GM19438 (cell line): Measurements from ENCODE around the gene HYAL1.
"Not testable (repeated sequence)": the region's sequence is repeated elsewhere in the genome, so short reads cannot be mapped to it uniquely, and the experiment has no call there.

Experiments used
- ATAC-seq: cut with Tn5 transposase; IDR thresholded peaks from one replicate; pipeline ENCODE4 v1.9.1; 2021; ENCODE audit warnings: low read depth; ENCODE audit not compliant: unreplicated experiment

The HYAL1 gene

DNA sequence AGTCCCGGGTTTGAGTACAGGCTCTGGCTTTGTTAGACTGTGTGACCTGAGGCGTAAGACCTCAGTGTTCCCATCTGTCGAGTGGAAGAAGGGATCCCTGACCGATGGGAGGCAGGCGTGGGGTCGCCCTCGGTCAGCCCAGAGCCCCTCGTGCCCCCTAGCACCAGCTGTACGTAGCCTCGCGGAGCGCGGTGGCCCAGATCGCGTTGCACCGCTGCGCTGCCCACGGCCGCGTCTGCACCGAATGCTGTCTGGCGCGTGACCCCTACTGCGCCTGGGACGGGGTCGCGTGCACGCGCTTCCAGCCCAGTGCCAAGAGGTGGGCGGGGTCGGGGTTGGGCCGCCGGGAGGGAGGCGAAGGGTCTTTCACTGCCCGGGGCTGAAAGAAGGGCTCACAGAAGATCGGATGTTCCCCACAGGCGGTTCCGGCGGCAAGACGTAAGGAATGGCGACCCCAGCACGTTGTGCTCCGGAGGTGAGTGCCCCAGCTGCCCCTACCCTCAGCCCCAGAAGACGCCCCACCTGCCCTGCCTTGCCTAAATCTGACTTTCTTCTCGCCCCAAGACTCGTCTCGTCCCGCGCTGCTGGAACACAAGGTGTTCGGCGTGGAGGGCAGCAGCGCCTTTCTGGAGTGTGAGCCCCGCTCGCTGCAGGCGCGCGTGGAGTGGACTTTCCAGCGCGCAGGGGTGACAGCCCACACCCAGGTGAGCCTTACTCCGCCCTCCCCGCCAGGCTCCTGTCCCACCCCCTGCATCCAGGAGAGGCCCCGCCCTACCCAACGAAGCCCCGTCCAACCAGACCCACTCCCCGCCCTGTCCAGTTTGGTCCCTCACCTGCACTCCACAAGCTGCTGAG is 28.0 kb downstream of the HYAL1 start:
- no peak for ATAC-seq

DNA sequence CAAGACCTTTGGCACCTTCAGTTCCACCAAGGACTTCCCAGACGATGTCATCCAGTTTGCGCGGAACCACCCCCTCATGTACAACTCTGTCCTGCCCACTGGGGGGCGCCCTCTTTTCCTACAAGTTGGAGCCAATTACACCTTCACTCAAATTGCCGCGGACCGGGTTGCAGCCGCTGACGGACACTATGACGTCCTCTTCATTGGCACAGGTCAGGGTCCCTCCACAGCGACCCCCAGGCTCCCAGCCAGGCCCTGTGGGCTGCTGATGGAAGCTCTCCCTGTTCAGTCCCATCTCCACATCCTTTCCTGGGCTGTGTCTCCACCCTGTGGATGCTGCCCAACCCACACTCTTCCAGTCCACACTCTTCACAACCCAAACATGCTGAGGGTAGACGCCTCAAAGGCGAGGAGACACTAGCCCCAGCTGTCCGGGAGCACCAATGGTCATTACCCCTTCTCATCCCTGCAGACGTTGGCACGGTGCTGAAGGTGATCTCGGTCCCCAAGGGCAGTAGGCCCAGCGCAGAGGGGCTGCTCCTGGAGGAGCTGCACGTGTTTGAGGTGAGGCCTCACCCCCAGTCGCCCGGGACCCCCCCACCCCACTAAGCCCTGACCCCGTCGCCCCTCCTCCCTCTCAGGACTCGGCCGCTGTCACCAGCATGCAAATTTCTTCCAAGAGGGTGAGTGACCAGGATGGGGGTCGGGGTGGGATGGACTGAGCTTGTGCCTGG is 28.8 kb downstream of the HYAL1 start:
- no peak for ATAC-seq

DNA sequence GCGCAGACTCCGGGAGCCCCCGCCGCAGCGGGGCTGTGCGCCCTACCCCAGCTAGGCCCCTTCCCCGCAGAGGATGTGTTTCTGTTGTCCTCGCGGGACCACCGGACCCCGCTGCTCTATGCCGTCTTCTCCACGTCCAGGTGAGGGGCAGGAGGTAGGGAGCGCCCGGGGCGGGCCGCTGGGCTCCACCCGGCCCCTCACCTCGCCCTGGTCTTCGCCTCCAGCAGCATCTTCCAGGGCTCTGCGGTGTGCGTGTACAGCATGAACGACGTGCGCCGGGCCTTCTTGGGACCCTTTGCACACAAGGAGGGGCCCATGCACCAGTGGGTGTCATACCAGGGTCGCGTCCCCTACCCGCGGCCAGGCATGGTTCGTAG is 29.7 kb downstream of the HYAL1 start:
- no peak for ATAC-seq

- ATAC-seq, result peak; percentile 84
Measured at GRCh38 chr3:50272911-50273688, 30.3 kb downstream of the HYAL1 start.

- ATAC-seq, result not testable (repeated sequence)
Measured at GRCh38 chr3:50272538-50272910, 30.9 kb downstream of the HYAL1 start.

DNA sequence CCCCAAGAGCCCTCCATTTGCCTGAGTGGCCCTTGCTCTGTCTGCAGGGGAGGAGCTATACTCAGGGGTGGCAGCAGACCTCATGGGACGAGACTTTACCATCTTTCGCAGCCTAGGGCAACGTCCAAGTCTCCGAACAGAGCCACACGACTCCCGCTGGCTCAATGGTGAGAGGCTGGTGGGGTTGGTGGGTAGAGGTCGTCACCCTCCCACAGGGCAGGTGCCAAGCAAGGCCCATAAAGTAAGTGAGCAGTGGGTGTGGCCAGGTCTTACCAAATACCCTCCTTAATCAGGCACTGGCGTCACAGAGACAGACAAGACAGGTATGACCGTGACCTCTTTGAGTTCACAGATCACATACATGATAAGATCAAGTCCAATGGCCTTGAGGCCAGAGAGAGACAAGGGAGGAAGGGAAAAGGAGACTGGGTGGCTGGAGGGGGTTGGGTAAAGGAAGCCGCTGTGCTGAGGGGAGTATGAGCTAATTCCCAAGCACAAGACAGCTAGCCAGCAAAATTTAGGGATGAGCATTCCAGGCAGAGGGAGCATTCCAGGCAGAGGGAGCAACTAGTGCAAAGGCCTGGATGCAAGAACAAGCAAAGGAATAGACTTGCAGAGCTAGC is 31.9 kb downstream of the HYAL1 start:
- no peak for ATAC-seq

DNA sequence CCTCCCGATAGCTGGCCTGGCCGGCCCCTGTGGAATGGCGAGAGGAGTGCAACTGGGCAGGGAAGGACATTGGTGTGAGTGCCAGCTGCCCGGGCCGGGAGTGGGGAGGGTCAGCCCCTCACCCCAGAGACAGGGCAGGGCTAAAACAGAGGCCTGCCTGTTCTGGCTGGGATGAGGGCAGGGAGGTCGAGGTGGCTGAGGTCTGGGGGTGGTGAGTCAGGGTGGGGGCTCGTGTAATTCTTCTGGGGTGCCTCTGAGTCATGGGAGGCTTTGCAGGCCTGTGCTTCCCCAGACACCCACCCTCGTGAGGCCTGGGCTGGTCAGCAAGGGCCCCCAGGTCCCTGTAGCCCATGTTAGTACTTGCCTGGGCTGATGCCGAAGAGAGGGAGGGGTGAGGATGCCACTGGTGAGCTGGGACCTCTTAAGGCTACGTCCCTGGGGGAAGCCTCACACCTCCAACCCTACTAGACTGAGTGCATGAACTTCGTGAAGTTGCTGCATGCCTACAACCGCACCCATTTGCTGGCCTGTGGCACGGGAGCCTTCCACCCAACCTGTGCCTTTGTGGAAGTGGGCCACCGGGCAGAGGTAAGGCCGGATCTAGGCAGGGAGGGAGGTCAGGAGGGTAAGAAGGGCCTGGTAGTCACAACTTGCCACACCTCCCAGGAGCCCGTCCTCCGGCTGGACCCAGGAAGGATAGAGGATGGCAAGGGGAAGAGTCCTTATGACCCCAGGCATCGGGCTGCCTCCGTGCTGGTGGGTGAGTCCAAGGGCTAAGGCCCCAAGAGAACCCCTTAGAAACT is 32.8 kb downstream of the HYAL1 start:
- ATAC-seq, result no peak

DNA sequence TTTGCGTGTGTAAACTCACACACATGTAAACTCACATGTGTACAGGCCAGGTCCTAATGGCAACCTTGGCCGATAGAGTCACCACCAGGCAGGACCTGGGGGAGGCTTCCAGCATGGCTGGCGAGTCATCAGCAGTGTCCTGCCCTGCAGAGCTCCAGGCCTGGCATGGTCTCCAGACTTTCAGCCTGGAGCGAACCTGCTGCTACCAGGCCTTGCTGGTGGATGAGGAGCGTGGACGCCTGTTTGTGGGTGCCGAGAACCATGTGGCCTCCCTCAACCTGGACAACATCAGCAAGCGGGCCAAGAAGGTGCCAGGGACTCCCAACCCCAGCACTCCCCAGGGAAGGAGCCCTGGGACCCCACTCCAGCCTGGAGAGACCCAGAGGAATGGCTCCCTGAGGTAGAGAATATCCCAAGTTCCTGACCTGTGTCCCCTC is 33.4 kb downstream of the HYAL1 start:
- ATAC-seq, result no peak

- no peak for ATAC-seq
Measured at GRCh38 chr3:50269460-50269859, 33.9 kb downstream of the HYAL1 start.

GRCh38 chr3:50268703-50269451 is 34.5 kb downstream of the HYAL1 start, which contains the start of gene SEMA3B:
Gene SEMA3B (plus strand): TSS chr3:50269147. CDS start chr3:50269241, 94 bp downstream.
- ATAC-seq, result no peak

DNA sequence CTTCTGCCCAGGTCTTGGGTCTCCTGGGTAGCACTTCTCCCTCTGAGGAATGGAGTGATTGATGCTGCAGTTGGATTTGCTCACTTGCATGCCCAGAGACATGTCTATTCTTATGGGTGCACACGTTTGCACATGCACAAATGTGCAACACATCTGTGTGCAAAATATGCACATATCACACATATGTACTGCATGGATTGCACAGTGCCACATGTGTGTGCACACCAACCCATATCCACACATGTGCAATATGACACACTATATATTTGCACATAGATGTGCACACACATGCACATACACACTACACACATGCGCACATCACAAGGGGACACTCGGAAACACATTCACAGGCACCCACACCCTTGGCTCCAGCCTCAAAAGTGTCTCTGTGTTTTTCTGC is 35.1 kb downstream of the HYAL1 start:
- ATAC-seq, result no peak

- ATAC-seq, result no peak
Measured at GRCh38 chr3:50267280-50267913, 36.0 kb downstream of the HYAL1 start.

- ATAC-seq, result no peak
Measured at GRCh38 chr3:50266836-50267235, 36.5 kb downstream of the HYAL1 start.

DNA sequence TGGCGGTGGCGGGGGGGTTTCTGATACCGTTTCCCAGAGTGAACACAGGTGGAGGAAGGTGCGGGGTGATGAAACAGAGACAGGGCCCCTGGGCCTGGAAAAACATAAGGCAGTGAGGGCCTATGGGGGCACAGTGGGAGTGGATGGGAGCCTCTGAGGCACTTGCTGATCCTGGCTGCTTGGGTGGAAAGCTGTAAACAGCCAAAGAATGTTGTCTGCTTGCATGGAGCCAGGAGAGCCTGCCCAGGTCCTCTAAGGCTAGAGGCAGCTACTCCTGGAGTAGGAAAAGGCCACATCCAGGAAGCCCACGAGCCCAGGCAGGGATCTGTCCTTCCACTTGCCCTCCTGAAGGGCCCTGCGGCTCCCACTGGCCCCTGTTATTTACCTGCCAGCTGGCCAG is 37.4 kb downstream of the HYAL1 start:
- no peak for ATAC-seq

DNA sequence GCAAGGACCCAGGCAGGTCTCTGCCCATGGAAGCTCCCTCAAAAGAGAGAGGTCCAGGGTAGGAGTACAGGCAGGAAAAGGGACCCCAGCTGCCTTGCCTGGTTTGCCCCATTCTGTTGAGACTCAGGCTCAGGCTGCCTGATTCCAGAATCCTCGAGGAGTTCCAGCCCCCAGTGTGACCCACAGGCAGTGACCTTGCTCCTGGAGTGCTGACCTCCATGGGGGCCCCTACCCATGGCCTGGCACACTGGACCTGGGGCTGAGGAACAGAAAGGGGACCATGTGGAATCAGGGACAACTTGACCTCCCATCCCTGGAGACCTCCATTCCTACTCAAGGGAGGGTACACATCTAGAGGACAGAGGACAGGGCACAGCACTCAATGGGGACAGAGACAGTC is 37.8 kb downstream of the HYAL1 start:
- ATAC-seq, result no peak

DNA sequence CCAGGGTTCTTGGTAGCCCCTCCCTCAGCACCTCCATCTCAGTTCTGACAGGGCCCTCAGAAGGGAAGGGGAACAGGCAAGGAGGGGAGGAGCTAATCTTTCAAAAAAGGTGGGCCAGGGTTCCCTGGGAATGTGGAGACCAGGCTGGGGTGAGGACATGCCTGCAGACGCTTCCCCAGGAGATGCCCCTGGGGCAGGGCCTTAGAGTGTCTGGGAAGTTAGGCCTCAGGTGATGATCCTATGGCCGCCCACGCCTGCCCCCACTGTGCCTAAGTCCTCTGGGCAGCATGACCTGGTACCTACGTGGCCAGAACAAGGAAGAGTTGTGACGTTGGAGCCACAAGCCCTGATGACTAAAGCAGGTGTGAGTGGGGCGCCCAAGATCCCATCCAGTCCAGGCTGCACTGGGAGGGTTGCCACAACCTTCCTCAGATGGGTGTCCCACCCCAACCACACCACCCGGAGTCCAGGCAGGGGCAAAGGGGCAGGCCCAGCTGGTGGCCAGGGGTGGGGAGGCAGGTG is 38.3 kb downstream of the HYAL1 start:
- ATAC-seq, result no peak

DNA sequence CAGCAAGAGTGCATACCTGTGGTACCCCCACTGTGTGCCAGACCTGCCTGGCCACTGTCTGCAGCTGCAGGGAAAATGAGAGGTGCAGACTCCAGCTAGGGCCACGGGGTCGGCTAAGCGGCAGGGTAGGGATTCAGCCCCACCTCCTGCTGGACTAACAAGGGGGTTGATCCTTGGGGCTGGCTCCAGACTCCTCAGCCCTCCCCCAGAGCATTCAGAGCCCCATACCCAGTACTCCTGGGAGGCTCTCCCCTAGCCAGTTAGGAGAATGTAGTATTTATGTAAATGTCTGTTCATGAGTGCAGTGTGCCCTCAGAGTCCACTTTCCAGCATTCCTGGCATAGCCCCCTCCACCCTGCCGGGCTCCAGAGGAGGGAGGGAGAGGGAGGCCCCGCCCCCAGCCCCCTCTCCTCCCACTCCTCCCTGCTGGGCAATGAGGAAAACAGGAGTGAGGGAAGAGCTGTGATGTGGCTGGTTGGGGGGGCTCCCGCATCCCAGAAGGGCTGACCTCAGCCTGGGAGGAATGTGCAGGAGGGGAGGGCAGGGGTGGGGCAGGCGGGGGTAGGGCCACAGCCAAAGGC is 38.9 kb downstream of the HYAL1 start:
- ATAC-seq, result no peak
